Measurements from ENCODE around the gene PPHLN1.
"Not testable (repeated sequence)": the region's sequence is repeated elsewhere in the genome, so short reads cannot be mapped to it uniquely, and the experiment has no call there.

PPHLN1 gene

DNA sequence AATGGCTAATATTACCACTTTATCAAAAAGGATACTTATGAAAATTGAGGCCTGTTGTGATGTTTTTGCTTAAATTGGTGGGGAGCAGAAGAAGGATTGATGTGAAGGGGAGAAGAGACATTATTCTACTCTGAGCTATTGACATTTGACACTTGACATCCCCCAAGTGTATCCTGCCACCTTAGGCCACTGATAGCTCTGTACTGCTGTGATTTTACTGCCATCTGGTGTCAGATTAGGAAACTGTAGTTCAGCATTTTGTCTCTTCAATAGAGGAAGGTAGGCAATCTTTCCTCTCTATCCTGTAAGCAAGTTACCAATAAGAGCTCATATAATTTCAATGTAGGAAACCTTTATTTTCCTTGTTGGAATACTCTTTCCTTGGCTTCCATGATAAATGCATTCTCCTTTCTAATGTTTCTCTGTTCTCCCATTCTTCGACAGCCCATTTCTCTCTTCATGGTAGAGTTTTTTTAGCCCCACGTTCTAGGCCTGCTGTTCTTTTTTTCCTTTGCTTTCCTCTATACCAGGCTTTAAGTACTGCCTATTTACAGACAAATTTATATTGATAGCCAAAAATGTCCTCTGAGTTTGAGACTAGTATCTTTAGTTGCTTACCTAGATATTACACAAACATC is 46.3 kb downstream of the PPHLN1 start:
- peak; percentile 37 for DNase-seq (ENCODE audit: low read depth)

- DNase-seq (ENCODE audit: low read depth): no peak
Measured at GRCh38 chr12:42373669-42374068, 47.7 kb downstream of the PPHLN1 start.

DNA sequence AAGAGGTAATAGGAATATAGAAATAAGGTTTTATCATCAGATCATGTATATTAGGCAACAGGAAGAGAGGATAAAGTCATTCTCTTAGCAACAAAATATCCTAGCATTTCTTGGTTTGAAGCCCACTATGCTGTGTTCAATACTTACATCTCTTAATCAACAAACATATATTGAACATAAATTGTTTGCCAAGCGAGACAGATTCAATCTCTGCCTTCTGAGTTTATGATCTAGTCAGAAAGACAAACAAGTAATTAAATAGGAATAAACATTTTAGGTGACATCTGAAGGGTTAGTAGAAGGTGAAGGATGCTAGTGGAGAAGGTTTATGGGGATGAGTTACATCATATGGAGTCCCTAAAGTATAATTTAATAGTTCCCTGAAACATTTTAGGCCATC is 54.8 kb downstream of the PPHLN1 start:
- no peak for DNase-seq (ENCODE audit: low read depth)

- DNase-seq (ENCODE audit: low read depth): peak; percentile 71
Measured at GRCh38 chr12:42382013-42382696, 56.2 kb downstream of the PPHLN1 start.

- DNase-seq (ENCODE audit: low read depth): no peak
Measured at GRCh38 chr12:42385326-42385841, 59.4 kb downstream of the PPHLN1 start.

GRCh38 chr12:42386308-42386707 is 60.3 kb downstream of the PPHLN1 start:
- no peak for DNase-seq (ENCODE audit: low read depth)

DNA sequence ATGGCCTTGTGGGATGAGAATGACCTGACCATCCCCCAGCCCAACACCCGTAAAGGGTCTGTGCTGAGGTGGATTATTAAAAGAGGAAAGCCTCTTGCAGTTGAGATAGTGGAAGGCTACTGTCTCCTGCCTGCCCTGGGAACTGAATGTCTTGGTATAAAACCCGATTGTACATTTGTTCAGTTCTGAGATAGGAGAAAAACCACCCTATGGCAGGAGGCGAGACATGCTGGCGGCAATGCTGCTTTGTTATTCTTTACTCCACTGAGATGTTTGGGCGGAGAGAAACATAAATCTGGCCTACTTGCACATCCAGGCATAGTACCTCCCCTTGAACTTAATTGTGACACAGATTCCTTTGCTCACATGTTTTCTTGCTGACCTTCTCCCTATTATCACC is 62.1 kb downstream of the PPHLN1 start:
- DNase-seq (ENCODE audit: low read depth): not testable (repeated sequence)

DNA sequence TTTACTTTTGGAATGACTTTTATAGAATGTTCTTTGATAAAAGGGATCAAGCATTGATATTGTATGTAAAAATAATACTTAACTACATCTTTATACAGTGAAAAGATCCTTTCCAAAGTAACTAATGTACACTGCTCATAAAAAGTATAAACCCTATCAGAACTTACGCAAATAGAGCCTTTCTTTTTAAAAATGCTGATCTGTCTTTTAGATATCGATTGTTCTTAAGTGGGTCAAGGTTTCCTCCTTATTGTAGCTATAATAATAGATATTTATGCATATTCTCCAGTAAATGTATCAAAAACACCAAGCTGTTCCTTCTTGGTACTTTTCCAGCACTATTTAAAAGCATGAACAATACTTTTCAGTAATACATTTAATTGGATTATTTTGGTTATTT is 68.5 kb downstream of the PPHLN1 start:
- no peak for DNase-seq (ENCODE audit: low read depth)

DNA sequence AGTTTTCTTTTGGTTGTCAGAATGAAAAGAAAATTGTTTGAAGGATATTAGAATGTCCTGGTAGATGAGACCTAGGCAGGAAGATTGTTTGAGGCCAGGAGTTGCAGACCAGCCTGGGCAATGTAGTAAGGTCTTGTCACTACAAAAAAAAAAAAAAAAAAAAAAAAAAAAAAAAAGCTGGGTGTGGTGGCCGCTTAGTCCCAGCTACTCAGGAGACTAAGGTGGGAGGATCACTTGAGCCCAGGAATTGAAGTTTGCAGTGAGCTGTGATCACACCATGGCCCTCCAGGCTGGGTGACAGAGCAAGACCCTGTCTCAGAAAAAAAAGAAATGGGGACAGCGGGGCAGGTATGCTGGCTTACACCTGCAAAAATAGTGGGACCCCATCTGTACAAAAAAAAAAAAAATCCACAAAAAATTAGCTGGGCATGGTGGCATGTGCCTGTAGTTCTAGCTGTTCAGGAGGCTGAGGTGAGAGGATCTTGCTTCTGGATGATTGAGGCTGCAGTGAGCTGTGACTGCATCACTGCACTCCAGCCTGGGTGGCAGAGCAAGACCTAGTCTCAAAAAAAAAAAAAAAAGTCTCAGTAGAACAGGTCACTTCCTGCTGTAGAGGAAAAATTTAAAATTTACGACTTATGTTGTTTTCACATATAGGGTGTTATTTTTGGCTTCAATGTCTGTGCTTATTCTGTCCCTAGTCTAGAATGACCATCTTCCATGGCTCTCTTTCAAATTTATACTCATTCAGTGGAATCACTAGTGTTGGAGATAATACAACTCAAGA is 70.7 kb downstream of the PPHLN1 start:
- no peak for DNase-seq (ENCODE audit: low read depth)

- DNase-seq (ENCODE audit: low read depth): no peak
Measured at GRCh38 chr12:42402821-42403411, 76.9 kb downstream of the PPHLN1 start.

DNA sequence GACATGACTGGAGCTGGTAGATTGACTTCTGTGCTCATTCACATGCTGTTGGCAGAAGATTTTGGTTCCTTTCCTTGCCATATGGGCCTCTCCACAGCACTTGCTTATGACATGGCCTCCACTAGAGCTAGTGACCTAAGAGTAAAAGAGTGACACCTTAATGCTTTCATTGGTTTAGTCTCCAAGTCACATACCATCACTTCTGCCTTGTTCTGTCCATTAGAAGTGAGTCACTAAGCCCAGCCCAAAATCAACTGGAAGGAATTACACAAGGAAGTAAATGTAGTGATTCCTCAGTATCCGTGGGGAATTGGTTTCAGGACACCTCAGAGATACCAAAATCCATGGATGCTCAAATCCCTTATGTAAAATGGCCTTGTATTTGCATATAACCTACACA is 81.3 kb downstream of the PPHLN1 start:
- no peak for DNase-seq (ENCODE audit: low read depth)

DNA sequence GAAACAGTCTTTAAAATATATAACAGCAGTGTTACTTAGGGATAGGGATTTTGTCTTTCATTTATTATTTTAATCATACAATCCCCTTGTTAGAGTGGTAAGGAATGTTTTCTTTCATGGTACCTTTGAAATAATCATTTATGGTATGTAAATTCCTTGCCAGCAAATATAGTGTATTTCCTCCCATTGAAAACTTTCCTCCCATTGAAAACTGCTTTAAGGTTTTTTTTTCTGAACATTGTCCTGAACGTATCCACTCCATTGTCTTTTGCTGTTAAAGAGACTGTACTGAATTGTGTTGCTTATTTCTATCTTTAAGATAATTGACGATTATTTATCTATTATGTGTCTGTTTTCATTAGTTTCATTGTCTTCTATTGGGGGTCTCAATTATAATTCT is 83.5 kb downstream of the PPHLN1 start:
- DNase-seq (ENCODE audit: low read depth): no peak

DNA sequence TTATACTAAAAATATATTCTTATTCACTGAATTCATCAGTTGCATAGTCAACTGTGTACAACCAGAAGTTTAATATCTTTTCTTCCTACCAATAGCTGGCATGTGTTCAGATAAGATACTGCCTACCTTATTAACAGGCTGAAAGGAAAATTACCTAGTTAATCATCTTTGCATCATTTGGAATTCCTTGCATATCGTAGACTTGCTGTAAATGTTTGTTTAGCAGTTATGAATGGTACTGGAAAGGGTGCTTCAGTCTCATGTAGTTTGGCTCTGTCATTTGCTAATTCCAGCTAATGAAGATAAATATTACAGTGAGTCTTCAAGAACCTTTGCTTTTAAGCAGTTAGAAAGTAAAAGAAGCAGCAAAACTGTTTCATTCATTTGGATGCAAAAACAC is 84.4 kb downstream of the PPHLN1 start:
- DNase-seq (ENCODE audit: low read depth): peak; percentile 31

DNA sequence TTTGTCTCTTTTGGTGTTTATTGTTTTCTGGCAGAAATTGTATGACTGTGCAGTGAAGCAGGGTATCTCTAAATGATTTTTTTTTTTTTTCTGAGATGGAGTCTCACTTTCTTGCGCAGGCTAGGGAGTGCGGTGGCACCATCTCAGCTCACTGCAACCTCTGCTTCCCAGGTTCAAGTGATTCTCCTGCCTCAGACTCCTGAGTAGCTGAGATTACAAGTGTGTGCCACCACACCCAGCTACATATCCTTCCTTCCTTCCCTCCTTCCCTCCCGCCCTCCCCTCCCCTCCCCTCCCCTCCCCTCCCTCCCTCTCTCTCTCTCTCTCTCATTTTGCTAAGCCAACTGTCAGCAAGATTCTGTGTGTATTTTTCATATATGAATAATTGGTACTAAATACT is 94.4 kb downstream of the PPHLN1 start:
- no peak for DNase-seq (ENCODE audit: low read depth)

- peak; percentile 48 for DNase-seq (ENCODE audit: low read depth)
Measured at GRCh38 chr12:42421844-42422779, 96.1 kb downstream of the PPHLN1 start.

- no peak for DNase-seq (ENCODE audit: low read depth)
Measured at GRCh38 chr12:42422785-42423184, 96.8 kb downstream of the PPHLN1 start.

DNA sequence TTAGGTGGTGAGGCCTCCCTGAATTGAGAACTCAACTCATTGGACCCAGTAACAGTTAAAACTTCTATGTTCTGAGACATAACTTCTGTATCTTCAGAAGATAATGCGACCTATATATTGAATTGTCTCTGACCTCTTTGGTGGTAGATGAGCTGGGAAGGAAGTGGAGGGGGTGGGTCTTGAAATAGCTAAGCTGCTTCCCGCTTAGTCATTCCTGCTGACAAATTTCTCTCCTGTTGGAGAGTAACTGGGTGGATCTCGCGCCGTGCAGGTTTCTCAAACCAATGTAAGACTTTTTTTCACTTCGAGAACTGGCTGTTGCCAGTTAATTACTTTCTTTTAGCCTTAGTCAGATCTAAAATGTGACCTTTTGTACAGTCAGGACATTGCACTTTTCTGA is 100.8 kb downstream of the PPHLN1 start:
- peak; percentile 76 for DNase-seq (ENCODE audit: low read depth)

DNA sequence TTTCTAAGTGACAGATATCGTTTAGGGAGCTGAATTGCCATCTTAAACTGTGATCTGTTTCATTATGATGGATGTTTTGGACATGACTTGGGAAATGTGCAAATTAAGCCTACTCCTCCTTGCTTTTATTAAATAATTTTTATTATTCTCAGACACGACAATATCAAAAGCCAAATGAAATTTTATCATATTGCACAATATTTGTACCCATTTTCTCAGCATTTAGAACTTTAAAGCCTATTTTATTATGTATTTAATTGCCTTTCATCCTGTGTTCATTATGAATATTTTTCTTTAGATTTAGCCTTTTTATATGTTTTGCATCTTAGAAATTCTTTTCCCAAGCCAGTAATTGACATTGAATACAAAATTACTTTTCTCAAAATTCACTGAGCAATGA is 102.9 kb downstream of the PPHLN1 start:
- DNase-seq (ENCODE audit: low read depth): no peak

DNA sequence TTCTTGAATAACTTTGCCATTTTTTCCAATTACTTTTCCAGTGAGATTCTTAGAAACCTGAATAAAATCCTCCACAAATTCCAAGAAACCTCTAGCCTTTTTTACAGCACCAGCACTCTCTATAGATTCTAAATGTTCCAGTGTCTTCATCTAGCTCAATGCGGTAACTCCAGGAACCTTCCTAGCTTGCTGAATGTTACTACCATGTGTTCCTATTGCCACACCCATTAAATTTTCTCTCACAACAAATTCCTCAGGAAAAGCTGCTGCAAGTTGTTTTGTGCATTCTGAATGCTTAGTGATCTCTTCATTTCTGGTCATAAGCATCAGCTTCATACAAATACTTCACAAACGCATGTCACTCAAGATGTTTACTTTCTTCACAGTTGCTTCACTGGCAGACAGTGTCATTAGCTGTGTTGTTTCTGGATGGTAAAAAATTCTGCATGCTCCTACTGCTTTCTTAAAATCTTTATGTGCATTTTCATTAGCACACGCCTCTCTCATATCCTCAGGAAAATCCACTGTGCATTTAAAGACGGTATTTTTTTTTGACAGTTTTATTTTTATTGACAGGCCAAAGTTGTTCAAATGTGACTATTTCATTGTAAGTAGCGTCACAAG is 106.7 kb downstream of the PPHLN1 start:
- DNase-seq (ENCODE audit: low read depth): no peak

GRCh38 chr12:42440608-42441007 is 114.6 kb downstream of the PPHLN1 start:
- no peak for DNase-seq (ENCODE audit: low read depth)

DNA sequence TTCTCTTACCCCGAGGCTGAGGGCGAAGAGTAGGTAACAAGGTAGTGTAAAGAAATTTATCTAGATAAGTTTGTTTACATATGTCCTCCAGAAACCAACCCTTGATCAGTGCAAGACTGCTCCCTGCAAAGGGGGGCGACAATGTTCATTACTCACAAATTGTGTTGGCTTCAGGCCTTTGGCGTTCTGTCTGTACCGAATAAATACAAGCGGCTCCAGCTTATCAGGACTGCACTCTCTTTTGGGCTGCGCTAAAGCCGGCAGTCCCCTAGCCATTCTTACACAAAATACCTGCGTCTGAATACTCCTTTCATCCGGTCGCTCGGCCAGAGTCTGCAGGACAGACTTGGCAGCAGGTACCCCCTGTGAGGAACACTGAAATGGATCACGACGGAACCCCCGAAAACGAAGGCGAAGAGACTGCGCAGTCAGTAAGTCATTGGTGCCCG is 116.4 kb downstream of the PPHLN1 start:
- DNase-seq (ENCODE audit: low read depth): no peak
